ENCODE results near the gene MYH10.

DNA sequence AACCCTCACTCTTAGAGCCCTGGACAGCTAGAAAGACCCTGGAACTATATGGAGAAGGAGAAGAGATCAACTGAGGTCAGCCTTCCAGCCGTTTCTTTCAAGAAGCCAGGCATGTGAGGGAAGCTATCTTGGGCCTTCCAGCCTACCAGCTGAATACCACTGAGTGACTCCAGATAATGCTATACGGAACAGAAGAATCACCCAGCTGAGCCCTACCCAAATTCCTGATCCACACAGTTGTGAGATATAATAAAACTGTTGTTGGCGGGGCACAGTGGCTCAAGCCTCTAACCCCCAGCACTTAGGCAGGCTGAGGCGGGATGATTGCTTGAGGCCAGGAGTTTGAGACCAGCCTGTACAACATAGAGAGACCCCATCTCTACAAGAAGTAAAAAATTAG lies 26.2 kb upstream of the MYH10 start:
- TF ChIP-seq, protein P1, sequence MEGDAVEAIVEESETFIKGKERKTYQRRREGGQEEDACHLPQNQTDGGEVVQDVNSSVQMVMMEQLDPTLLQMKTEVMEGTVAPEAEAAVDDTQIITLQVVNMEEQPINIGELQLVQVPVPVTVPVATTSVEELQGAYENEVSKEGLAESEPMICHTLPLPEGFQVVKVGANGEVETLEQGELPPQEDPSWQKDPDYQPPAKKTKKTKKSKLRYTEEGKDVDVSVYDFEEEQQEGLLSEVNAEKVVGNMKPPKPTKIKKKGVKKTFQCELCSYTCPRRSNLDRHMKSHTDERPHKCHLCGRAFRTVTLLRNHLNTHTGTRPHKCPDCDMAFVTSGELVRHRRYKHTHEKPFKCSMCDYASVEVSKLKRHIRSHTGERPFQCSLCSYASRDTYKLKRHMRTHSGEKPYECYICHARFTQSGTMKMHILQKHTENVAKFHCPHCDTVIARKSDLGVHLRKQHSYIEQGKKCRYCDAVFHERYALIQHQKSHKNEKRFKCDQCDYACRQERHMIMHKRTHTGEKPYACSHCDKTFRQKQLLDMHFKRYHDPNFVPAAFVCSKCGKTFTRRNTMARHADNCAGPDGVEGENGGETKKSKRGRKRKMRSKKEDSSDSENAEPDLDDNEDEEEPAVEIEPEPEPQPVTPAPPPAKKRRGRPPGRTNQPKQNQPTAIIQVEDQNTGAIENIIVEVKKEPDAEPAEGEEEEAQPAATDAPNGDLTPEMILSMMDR (IDR thresholded peaks at IDR 0.05; ENCODE audit: insufficient read depth, low read length, poor library complexity, severe bottlenecking), result no peak
- TF ChIP-seq EZH2phosphoT487 (conservative IDR thresholded peaks at IDR 0.05; ENCODE audit: low read length), result no peak
